ENCODE results near the gene CPEB1.
A peak's percentile ranks its signal among the peaks of the same experiment; 100 is the strongest.

CPEB1 gene

GRCh38 chr15:82567661-82568060, 79.5 kb downstream of the CPEB1 start:
- TF ChIP-seq, protein P1, sequence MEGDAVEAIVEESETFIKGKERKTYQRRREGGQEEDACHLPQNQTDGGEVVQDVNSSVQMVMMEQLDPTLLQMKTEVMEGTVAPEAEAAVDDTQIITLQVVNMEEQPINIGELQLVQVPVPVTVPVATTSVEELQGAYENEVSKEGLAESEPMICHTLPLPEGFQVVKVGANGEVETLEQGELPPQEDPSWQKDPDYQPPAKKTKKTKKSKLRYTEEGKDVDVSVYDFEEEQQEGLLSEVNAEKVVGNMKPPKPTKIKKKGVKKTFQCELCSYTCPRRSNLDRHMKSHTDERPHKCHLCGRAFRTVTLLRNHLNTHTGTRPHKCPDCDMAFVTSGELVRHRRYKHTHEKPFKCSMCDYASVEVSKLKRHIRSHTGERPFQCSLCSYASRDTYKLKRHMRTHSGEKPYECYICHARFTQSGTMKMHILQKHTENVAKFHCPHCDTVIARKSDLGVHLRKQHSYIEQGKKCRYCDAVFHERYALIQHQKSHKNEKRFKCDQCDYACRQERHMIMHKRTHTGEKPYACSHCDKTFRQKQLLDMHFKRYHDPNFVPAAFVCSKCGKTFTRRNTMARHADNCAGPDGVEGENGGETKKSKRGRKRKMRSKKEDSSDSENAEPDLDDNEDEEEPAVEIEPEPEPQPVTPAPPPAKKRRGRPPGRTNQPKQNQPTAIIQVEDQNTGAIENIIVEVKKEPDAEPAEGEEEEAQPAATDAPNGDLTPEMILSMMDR (IDR thresholded peaks at IDR 0.05; ENCODE audit: insufficient read depth, low read depth, low read length, missing control alignments) = no peak
- no peak overlapping the region for H3K4me3 ChIP-seq (ENCODE audit: low read length)
- no peak for DNase-seq (ENCODE audit: low read depth)

DNA sequence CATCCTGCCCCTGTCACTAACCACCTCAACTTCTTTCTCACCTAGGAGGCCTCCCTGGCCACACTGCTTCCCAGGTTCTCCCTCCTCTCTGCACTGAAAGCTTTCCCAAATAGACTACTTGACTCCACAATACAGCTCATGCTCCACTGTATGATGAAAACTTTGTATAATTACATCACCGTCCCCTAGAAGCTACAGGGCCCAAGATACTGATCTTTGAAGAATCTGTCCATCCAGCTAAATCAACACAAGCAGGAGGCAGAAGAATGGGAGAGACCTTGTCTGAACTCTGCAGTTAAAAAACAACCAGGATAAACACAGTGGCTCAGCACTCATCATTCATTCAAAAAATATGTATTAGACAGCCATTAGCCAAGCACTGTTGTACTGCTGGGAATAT, 80.5 kb downstream of the CPEB1 start:
- no peak for DNase-seq (ENCODE audit: low read depth)
- H3K4me3 ChIP-seq (ENCODE audit: low read length) = no peak overlapping the region
- TF ChIP-seq, protein P1 (IDR thresholded peaks at IDR 0.05; ENCODE audit: insufficient read depth, low read depth, low read length, missing control alignments) = no peak

DNA sequence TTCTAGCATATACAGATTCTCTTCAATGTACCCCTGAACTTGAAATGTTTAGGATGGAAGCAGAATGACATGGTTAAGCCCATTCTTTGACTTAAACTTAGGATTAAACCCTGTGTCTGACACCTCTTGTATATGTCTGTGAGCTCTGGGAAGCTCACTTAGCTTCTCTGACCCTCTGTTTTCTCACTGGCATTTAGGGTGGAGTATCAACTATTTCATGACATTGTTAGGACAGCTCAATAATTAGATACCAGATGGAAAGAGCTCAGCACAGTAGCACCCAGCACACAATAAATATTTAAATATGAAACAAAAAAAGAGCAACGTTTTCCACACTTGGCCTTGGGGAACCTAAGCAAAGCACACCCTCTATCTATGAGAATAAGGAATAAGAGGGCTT, 88.7 kb downstream of the CPEB1 start:
- no peak overlapping the region for H3K4me3 ChIP-seq (ENCODE audit: low read length)
- TF ChIP-seq, protein P1 (IDR thresholded peaks at IDR 0.05; ENCODE audit: insufficient read depth, low read depth, low read length, missing control alignments) = no peak
- no peak for DNase-seq (ENCODE audit: low read depth)

DNA sequence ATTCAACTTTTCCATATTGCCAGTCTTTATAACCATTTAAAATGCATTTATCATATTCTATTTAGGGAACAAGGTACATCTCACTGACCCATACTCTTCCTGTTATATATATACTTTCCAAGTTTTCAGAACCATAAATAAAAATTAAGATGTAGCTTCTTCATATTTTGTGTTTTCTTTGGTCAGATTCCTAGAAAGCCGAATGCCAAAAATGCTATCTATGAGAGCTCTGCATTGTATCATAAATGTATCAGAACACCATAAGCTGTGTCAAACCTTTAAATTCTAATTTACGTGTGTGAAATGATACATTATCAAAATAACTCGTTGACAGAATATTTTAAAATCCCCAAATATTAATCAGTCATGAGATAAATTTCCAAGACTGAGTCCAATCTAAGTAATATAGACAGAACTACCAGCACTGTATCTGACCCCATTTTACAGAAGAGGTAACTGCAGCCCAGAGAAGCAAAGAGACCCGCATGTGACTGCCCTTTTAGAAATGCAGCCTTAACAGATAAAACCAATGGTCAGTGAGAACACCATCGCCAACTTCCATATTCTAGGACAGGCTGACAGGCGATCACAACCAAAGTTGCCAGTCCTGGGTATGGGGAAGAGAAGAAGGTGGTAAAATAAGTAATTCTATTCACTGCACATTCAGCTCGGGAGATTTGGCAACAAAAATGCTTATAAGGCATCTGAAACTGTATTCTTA, 90.7 kb downstream of the CPEB1 start:
- H3K4me3 ChIP-seq (ENCODE audit: low read length) = no peak overlapping the region
- no peak for DNase-seq (ENCODE audit: low read depth)
- TF ChIP-seq, protein P1 (IDR thresholded peaks at IDR 0.05; ENCODE audit: insufficient read depth, low read depth, low read length, missing control alignments) = no peak

DNA sequence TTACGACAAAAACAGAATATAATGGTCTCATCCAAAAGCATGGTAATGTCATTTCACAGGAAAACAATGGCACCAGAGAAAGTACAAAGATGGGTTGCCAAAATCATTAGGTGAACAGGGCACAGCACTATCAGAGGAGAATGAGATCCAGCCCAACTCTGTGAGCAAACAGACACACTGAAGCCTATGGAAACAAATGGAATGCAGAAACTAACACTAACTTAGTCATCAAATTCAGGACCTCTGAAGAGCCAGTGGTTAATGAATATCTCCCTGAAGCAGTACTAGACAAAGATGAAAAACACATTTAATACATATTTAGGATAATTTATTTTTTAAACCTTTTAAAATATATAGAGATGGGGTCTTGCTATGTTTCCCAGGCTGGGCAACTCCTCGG, 92.3 kb downstream of the CPEB1 start:
- peak; percentile 23 for DNase-seq (ENCODE audit: low read depth)
- no peak overlapping the region for H3K4me3 ChIP-seq (ENCODE audit: low read length)
- TF ChIP-seq, protein P1 (IDR thresholded peaks at IDR 0.05; ENCODE audit: insufficient read depth, low read depth, low read length, missing control alignments) = no peak

GRCh38 chr15:82554351-82554750, 92.8 kb downstream of the CPEB1 start:
- TF ChIP-seq, protein P1 (IDR thresholded peaks at IDR 0.05; ENCODE audit: insufficient read depth, low read depth, low read length, missing control alignments) = no peak
- H3K4me3 ChIP-seq (ENCODE audit: low read length) = no peak overlapping the region
- peak; percentile 35 for DNase-seq (ENCODE audit: low read depth)

- TF ChIP-seq, protein P1 (IDR thresholded peaks at IDR 0.05; ENCODE audit: insufficient read depth, low read depth, low read length, missing control alignments) = no peak
- H3K4me3 ChIP-seq (ENCODE audit: low read length) = no peak overlapping the region
- DNase-seq (ENCODE audit: low read depth) = no peak
Observed at GRCh38 chr15:82553846-82554245, 93.3 kb downstream of the CPEB1 start.

Measured in epithelial cell of esophagus (primary cell).